Left renal cortex interstitium (tissue), 4 donors: ENCODE results near the gene ZNF438. TPM values are rescaled to one million over a fixed set of nuclear protein-coding genes. Genes with fewer than 3 reads are reported as not detected.
"Not testable (repeated sequence)": the region's sequence is repeated elsewhere in the genome, so short reads cannot be mapped to it uniquely, and the experiment has no call there.

Experiments used
- DNase-seq, 4 donors: peaks; one replicate each; pipeline ENCODE4 v3.0.0-alpha.2; 2013; ENCODE audit warnings: low read depth in 4 of 4, low spot score in 2 of 4, missing footprints in 1 of 4
- polyA plus RNA-seq, 4 donors: library from polyadenylated mRNA; unstranded; fragments of 120-200 nt; gene quantifications; one replicate each; pipeline ENCODE4 v1.2.1, GENCODE V29; 2013; ENCODE audit not compliant: insufficient read length in 4 of 4

The ZNF438 gene, protein sequence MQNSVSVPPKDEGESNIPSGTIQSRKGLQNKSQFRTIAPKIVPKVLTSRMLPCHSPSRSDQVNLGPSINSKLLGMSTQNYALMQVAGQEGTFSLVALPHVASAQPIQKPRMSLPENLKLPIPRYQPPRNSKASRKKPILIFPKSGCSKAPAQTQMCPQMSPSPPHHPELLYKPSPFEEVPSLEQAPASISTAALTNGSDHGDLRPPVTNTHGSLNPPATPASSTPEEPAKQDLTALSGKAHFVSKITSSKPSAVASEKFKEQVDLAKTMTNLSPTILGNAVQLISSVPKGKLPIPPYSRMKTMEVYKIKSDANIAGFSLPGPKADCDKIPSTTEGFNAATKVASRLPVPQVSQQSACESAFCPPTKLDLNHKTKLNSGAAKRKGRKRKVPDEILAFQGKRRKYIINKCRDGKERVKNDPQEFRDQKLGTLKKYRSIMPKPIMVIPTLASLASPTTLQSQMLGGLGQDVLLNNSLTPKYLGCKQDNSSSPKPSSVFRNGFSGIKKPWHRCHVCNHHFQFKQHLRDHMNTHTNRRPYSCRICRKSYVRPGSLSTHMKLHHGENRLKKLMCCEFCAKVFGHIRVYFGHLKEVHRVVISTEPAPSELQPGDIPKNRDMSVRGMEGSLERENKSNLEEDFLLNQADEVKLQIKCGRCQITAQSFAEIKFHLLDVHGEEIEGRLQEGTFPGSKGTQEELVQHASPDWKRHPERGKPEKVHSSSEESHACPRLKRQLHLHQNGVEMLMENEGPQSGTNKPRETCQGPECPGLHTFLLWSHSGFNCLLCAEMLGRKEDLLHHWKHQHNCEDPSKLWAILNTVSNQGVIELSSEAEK
- polyA plus RNA-seq, result 1 to 10 TPM; 7.6 to 9.4 (median 8.5) TPM

DNA sequence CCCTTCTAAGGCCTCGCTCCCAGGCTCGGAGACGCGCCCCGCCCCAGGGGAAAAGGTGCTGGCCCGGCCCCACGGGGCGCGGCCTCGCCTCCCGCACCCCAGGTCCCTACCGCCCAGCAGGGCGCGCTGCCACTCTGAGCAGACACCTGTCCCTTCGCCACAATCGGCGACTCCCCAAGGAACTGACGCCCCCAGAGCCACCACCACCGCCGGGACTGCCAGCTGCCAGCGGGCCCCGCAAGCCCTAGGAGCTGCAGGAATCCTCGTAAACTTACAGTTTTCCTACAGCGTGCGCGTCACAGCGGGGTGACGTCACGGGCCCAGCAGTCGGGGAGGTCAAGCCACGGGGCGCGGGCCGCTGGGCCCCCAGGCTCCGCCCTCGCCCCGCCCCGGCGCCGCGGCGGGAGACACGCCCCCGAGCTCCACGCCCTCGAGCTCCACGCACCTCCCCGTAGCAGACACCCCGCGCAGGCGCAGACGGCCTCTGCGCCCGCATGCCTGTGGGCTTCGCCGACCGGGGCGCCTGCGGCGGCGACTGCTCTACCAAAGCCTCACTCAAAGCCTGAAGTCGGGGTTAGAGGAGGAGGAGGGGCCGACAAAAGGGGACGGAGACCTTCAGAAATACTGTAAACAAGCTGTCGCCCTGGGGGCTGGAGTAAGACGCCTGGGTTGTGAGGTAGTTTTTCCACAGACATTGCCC, at the start of gene ZNF438:
TSS of gene ZNF438 (minus strand) at position 308 of the 700 bp plus-strand sequence. CDS start 154,831 bp downstream, outside the sequence.
- peak; percentile 88 to 92 (median 90) for DNase-seq

- no peak for DNase-seq
Observed at GRCh38 chr10:31076610-31076988, 44.9 kb upstream of the ZNF438 start.

DNA sequence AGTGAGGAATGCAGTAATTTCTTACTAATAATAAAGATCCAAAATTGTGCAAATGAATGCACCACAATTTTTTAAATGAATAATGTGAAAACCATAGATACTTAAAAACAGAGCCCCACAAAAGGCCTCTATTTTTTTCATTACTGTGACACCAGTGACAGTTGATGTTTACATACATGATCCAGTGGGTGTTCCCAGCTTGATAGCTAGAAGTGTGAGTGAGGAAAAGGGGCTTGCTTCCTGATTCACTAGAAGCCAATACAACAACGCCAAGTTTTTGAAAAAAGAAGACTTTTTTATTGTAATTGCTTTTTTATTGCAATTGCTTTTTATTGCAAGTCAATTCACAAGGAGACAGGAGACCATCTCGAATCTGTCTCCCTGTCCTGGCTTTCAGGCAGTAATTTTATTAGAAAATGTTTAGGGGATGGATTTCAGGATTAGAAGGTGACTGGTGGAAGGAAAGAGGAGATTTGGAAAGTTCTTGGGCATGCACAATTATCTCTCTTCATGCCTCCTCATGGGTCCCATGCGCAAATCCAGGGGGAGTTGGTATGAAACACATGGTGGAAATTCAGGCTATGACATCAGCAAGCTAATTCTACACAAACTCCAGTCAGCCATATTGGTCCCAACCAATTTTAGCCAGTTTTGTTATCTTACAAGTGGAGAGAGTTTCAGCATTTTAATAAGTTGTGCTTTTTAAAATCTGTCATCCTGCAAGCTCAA, 44.4 kb upstream of the ZNF438 start:
- DNase-seq, result no peak

DNA sequence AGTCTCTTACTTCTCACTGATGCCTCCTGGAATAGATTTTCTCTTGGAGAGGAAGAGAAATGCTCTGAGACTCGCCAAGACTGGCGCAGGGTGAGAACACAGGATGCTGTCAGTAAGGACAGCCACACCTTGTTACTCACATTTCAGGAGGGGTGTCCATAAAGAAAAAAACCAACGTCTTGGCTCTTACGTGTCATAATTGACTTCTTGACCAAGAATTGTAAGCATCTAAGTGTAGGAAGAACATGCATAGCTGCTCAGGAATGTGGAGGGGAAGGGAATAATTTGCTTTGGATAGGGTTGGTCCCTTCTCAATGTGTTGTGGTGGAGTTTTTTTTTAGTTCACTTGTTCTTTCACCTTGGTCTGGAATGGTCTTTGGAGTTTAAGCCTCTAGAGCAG, 43.8 kb upstream of the ZNF438 start:
- DNase-seq, result no peak

DNA sequence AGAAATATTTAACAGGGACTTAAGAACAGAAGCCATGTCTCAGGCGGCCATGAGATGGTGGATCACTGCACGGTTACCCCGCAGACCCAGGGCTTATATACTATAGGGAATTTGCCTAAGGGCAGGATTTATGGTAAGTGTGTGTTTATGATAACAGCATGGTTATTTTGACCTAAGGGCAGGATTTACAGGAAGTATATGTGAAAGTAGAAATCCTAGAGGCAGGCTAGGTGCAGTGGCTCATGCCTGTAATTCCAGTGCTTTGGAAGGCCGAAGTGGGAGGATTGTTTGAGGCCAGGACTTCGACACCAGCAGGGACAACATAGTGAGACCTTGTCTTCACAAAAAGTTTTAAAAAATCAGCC, 43.0 kb upstream of the ZNF438 start:
- DNase-seq, result no peak

DNA sequence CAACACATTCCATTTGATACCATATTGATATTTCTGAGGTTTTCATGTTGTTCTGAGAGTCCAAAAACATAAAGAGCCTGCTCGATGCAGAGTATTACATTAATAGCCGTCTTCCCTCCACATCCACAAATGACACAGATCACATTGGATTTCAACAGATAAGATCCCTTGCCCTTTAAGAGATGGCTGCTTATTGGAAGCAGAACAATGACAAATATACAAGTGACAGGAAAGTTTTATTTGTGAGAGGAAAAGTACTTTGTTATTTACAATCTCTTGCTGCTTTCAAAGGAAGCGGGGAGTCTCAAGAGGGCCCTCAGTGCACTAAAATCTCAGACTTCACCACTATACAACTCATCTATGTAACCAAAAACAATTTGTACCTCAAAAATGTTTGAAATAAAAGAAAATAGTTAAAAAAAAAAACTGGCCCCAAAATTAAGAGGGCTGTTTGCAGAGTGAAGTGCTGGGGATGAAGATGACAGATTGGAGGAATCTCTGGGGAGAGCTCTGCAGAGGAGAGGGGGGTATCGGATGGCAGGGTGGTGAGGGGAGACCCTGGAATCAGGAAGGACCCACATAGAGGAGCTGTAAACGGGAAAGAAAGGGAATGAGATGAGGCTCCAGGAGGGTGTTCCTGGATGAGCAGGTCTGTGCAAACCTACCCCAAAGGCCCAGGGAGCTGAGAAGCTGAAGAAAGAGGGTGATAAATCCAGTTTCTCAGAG, 42.5 kb upstream of the ZNF438 start:
- no peak for DNase-seq

DNA sequence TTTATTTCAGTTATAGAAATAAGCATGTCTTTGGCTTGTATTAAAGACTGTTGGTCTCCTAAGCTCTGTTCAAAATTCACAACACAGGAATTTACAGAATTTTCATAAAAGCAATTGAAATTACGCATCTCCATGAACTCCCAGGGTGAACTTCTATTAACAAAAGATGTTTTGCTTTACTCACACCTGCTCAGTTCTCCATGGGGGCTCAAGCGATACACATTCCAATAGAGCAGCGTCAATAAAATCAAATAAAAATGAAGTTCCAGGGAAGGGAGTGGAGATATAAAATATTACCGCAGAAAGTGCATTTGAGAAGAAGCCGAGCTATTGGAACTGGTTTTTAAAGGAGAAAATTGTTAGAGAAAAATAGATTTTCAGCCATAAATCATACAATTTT, 41.5 kb upstream of the ZNF438 start:
- no peak for DNase-seq

DNA sequence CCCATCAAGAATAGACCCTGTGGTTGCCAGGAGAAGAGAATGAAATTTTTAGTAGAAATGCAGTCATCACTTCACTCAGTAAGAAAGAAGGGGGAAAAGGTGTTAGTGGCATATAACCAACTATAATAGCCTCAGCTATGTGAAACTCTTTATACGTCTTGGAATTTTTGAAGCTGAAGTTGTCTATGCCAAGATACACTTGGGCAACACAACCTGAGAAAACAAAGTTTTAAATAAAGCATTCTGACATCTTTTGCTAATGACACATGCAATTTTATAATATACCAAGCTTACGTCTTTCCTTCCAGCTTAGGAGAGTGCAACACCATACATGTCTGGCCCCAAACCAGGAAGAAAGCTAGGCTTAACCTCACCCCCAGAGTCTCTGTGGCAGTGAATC, 40.8 kb upstream of the ZNF438 start:
- no peak for DNase-seq

- no peak for DNase-seq
Observed at GRCh38 chr10:31071232-31072005, 39.8 kb upstream of the ZNF438 start.

GRCh38 chr10:31070691-31071090, 39.0 kb upstream of the ZNF438 start:
- no peak for DNase-seq

DNA sequence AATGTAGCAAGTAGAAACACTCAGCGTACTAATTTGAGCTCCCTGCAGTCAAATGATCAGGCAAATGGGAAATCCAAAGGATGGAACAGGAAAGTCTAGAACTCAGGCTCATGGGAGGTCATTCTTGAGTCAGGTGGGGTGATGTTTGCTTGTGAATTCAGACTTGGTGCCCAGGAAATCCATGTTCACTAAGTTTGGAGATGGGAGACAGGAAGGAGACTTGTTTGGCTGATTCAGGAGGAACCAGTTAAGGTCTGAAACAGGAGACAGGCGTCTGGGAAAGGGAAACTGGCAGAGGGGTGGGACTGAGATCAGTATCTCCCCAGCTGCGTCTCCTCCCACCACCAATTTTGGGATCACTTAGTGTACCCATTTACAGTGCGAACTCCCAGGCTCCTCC, 38.4 kb upstream of the ZNF438 start:
- DNase-seq, result no peak

GRCh38 chr10:31069411-31069810, 37.7 kb upstream of the ZNF438 start:
- DNase-seq, result no peak

DNA sequence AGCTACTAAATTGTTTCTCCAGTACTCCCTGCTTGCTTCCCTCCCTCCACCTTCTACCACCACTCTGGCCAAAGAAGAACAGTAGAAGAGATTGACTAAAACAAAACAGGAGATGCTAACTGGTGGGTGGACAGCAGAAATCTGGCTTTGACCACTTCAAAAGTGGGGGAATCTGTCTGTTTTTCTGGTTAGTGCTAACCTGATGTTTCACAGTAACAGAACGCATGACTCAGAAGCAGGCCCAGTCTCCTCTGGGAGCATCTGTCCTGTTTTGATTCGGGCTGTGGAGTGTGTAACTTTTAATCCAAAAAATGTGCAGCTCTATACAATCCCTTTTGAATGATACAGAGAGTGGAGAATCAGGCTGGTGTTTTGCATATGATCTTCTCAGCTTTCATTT, 32.7 kb upstream of the ZNF438 start:
- no peak for DNase-seq

GRCh38 chr10:31063841-31064240, 32.2 kb upstream of the ZNF438 start:
- no peak for DNase-seq

DNA sequence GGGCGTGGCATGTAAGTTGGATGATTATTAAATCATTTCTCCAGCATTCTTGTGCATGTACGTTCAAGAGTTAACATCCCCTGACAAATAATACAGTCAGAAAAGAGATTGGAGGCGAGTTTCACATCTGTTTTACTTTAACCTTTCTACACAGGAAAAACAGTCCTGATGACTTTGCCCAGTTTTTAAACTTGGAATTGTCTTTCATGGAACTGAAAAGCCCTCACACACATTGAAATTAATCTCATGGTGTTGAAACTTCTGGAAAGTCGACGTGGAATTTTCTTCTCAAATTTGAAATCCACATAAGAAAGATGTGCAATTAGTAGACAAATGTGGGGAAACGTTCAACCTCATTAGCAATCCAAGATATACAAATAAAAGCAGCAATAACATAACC, 31.2 kb upstream of the ZNF438 start:
- no peak for DNase-seq

DNA sequence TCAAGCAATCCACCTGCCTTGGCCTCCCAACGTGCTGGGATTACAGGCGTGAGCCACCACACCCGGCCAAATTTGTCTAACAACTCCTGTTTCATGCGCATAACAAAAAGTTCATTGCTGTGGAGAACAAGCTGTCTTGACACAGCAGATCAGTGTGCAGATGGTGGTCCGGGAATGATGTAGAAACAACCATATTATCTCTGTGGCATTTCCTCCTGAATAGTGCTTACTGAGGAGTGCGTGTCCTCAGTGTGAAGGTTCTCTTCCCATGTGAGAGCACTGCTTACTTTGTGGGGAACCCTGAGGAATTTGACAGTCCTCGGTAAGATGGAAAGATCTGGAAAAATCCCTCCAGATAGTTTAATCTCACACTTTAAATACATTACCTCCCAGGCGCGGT, 30.3 kb upstream of the ZNF438 start:
- DNase-seq, result no peak

DNA sequence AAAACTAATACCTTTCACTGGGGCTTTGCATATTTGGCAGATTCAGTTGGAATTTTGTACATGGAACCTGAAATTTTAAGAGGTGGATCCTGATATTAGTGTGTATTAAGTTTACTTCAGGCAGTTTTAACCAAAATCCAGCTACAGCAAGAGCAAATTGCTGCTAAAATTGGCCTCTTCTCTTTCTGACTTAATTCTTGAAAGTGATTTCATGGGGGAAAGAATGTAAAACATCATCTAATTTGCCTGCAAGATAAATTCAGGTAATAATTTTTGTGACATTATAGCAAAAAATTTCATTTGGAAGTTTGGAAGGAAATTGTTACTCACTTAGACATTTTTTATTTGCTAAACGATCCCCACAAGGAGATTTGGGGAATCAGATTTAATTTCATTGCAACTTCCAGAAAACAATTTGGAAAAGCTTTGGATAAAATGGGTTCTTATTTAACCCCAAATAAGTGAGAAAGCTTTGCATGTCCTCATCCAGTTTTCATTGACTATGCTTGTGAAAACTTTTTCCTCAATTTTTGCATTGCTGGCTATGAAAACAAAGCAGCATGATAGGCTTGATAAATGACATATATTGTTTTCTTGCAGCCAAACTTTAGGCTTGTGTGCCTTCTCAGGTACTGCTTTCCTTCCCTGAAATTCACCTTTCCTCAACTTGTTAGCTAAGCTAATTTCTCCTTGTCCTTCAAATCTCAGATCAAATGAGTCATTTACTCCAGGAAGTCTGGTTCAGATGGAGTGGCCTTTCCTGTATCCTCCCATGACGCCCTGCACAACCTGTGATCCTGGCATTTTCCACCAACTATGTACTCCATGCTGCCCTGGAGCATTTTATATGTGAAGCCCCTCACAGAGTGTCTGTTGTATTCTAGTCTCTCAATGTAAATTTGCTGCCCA, 27.4 kb upstream of the ZNF438 start:
- DNase-seq, result no peak

GRCh38 chr10:31056678-31057077, 25.0 kb upstream of the ZNF438 start:
- DNase-seq, result not testable (repeated sequence)
